Measurements from ENCODE around the gene SMO. TPM values are rescaled to one million over a fixed set of nuclear protein-coding genes. Genes with fewer than 3 reads are reported as not detected.
A peak's percentile ranks its signal among the peaks of the same experiment; 100 is the strongest.
"Not testable (repeated sequence)": the region's sequence is repeated elsewhere in the genome, so short reads cannot be mapped to it uniquely, and the experiment has no call there.

The SMO gene
- total RNA-seq, 1 experiment from 2014 or later: 14.3 TPM

- H3K36me3 ChIP-seq, H3K9me3 ChIP-seq, H3K27me3 ChIP-seq, H3K4me3 ChIP-seq, DNase-seq: not testable (repeated sequence)
Measured at GRCh38 chr7:129216101-129216715, 27.8 kb downstream of the SMO start.

- not testable (repeated sequence) for H3K36me3 ChIP-seq, DNase-seq, H3K9me3 ChIP-seq
Measured at GRCh38 chr7:129216821-129217416, 28.5 kb downstream of the SMO start.

GRCh38 chr7:129218514-129219062, 30.2 kb downstream of the SMO start:
- no peaks in the 10 kb centered on the region for H3K27me3 ChIP-seq
- H3K36me3 ChIP-seq: no peaks in the 10 kb centered on the region
- H3K9me3 ChIP-seq: no peaks in the 10 kb centered on the region
- DNase-seq: peak; percentile 38
- no peak overlapping the region for H3K4me3 ChIP-seq

More at GRCh38 chr7:129216821-129217416, 28.5 kb downstream of the SMO start:
- not testable (repeated sequence) for H3K27me3 ChIP-seq, H3K4me3 ChIP-seq

DNA sequence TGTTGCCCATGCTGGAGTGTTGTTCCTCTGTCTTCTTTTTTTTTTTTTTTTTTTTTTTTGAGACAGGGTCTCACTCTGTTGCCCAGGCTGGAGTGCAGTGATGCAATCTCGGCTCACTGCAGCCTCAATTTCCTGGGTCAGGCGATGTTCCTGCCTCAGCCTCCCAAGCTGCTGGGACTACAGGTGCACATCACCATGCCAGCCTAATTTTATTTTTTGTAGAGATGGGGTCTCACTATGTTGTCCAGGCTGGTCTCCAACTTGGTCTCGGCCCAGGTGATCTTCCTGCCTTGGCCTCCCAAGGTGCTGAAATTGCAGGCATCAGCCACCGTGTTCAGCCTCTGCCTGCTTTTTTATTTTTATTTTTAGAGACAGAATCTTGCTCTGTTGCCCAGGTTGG, 30.7 kb downstream of the SMO start:
- not testable (repeated sequence) for H3K9me3 ChIP-seq, H3K4me3 ChIP-seq, H3K36me3 ChIP-seq, H3K27me3 ChIP-seq, DNase-seq

DNA sequence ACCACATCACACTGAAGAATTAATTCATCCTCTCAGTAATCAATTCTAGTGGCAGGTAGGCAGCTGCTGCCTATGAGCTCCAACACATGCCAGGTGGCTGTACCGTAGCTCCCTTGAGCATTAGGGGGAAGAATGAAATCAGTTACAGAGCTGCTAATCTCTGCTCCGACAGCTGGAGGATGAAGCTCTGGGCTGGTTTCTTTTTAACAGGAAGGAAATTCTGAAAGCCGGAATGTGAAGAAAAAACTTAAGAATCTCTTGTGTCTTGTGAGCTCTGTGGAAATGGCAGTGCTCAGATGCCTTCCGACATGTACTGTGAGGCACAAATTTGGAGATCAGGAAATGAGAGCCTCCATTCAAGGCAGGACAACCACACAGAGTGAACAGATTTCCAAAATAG, 33.6 kb downstream of the SMO start:
- H3K36me3 ChIP-seq: no peaks in the 10 kb centered on the region
- H3K9me3 ChIP-seq: no peaks in the 10 kb centered on the region
- no peak for DNase-seq
- no peak overlapping the region for H3K4me3 ChIP-seq
- no peaks in the 10 kb centered on the region for H3K27me3 ChIP-seq

GRCh38 chr7:129224251-129225205, 36.1 kb downstream of the SMO start, which contains the start of gene AHCYL2:
AHCYL2 (plus strand) TSS chr7:129225030.
- Histone ChIP-seq H3K4me3 (peak within 1 kb of the TSS; percentile 61), H3K9me3 (no peaks in the 10 kb centered on the region), H3K27me3 (no peaks in the 10 kb centered on the region), H3K36me3 (no peaks in the 10 kb centered on the region)
- DNase-seq: peak; percentile 95

DNA sequence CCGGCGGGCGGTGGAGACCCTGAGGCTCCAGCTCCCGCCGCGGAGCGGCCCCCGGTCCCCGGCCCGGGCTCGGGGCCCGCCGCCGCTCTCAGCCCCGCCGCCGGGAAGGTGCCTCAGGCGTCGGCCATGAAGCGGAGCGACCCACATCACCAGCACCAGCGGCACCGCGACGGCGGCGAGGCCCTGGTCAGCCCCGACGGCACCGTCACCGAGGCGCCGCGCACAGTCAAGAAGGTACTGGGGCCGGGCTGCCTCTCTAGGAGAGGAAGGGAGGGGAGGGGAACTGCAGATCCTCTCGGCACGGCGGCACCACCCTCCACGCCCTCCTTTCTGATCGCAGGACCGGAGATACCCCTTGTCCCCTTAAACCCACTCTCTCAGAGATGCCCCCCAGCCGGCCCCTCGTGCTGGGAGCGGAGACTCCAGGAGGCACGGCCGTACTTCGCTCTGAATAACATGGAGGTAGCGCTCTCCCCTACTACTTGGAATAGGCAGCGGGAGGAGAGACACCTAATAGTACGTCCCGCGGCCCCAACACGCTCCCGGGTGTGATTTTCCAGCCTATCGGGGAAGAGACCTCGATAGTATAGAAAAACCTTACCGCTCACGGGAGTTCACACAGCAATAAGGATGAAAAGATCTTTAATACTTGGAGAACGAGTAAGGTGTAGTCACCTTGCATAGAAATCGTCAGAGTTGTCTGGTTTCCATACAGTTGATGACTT, 36.9 kb downstream of the SMO start:
- peak; percentile 41 for DNase-seq
- no peaks in the 10 kb centered on the region for H3K27me3 ChIP-seq

GRCh38 chr7:129225931-129226572, 37.6 kb downstream of the SMO start:
- no peak for DNase-seq
- no peaks in the 10 kb centered on the region for H3K36me3 ChIP-seq
- H3K9me3 ChIP-seq: no peaks in the 10 kb centered on the region
- no peaks in the 10 kb centered on the region for H3K27me3 ChIP-seq
- peak overlapping the region; percentile 61 for H3K4me3 ChIP-seq

More for the DNA sequence above, 36.9 kb downstream of the SMO start:
- Histone ChIP-seq H3K36me3 (no peaks in the 10 kb centered on the region), H3K4me3 (peak overlapping the region; percentile 61), H3K9me3 (no peaks in the 10 kb centered on the region)

GRCh38 chr7:129227646-129228578, 39.5 kb downstream of the SMO start:
- no peak overlapping the region for H3K4me3 ChIP-seq
- DNase-seq: no peak
- no peaks in the 10 kb centered on the region for H3K27me3 ChIP-seq
- no peaks in the 10 kb centered on the region for H3K36me3 ChIP-seq
- no peaks in the 10 kb centered on the region for H3K9me3 ChIP-seq

DNA sequence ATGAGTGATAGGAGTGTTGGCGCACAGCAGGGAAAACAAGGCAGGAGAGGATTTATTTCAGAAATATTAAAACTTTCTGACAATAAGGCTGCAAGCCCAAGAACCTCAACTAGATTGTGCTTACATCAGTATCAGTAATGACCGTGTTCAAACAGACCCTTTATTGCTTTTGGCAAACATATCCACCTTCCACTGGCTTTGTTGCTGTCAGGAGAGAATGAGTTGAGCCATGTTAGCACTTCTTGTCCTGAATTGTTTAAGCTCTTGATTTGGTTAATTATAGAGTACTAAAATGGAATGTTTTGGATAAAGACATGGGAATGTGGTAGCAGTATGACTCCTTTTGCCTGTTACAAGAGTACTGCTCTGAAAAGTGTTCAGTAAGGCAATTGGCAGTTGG, 40.2 kb downstream of the SMO start:
- no peaks in the 10 kb centered on the region for H3K36me3 ChIP-seq
- H3K9me3 ChIP-seq: no peaks in the 10 kb centered on the region
- H3K27me3 ChIP-seq: no peaks in the 10 kb centered on the region
- H3K4me3 ChIP-seq: no peak overlapping the region
- DNase-seq: no peak

- no peaks in the 10 kb centered on the region for H3K36me3 ChIP-seq
- H3K4me3 ChIP-seq: no peak overlapping the region
- no peaks in the 10 kb centered on the region for H3K27me3 ChIP-seq
- no peak for DNase-seq
- H3K9me3 ChIP-seq: no peaks in the 10 kb centered on the region
Measured at GRCh38 chr7:129231666-129232065, 43.2 kb downstream of the SMO start.

- Histone ChIP-seq H3K36me3 (no peaks in the 10 kb centered on the region), H3K4me3 (no peak overlapping the region), H3K9me3 (no peaks in the 10 kb centered on the region), H3K27me3 (no peaks in the 10 kb centered on the region)
- DNase-seq: no peak
Measured at GRCh38 chr7:129238546-129238945, 50.1 kb downstream of the SMO start.

GRCh38 chr7:129240119-129240820, 51.8 kb downstream of the SMO start:
- no peaks in the 10 kb centered on the region for H3K36me3 ChIP-seq
- H3K4me3 ChIP-seq: no peak overlapping the region
- H3K27me3 ChIP-seq: no peaks in the 10 kb centered on the region
- DNase-seq: no peak
- H3K9me3 ChIP-seq: no peaks in the 10 kb centered on the region

GRCh38 chr7:129244220-129244619, 55.8 kb downstream of the SMO start:
- Histone ChIP-seq H3K27me3 (no peaks in the 10 kb centered on the region), H3K9me3 (no peaks in the 10 kb centered on the region), H3K4me3 (no peak overlapping the region), H3K36me3 (no peaks in the 10 kb centered on the region)
- no peak for DNase-seq

DNA sequence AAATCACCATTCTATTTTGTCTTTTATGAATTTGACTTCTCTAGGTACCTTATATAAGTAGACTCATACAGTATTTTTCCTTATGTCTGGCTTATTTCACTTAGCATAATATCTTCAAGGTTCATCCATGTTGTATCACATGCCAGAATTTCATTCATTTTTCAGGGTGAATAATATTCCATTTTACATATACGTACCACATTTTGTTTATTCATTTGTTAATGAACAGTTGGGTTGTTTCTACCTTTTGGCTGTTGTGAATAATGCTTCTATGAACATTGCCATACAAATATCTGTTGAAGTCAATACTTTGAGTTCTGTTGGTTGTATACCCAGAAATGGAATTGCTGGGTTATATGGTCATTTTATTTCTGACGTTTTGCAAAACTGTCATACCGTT, 57.1 kb downstream of the SMO start:
- H3K9me3 ChIP-seq: no peaks in the 10 kb centered on the region
- no peaks in the 10 kb centered on the region for H3K27me3 ChIP-seq
- DNase-seq: no peak
- H3K4me3 ChIP-seq: no peak overlapping the region
- no peaks in the 10 kb centered on the region for H3K36me3 ChIP-seq

Data from MG63 (cell line).